ENCODE results near the gene MTHFSD.

Gene MTHFSD

GRCh38 chr16:86549076-86549892, 5.8 kb downstream of the MTHFSD start:
- no peak for DNase-seq

- DNase-seq = no peak
Observed at GRCh38 chr16:86547286-86547685, 7.7 kb downstream of the MTHFSD start.

- DNase-seq = no peak
Observed at GRCh38 chr16:86546638-86547013, 8.4 kb downstream of the MTHFSD start.

GRCh38 chr16:86545954-86546637, 8.9 kb downstream of the MTHFSD start:
- DNase-seq = no peak

GRCh38 chr16:86545481-86545880, 9.6 kb downstream of the MTHFSD start:
- no peak for DNase-seq

- DNase-seq = no peak
Observed at GRCh38 chr16:86542756-86543750, 12.0 kb downstream of the MTHFSD start.

GRCh38 chr16:86541560-86541959, 13.5 kb downstream of the MTHFSD start:
- no peak for DNase-seq

GRCh38 chr16:86540894-86541293, 14.1 kb downstream of the MTHFSD start:
- no peak for DNase-seq

- no peak for DNase-seq
Observed at GRCh38 chr16:86538196-86538780, 16.7 kb downstream of the MTHFSD start.

- DNase-seq = no peak
Observed at GRCh38 chr16:86537486-86537885, 17.5 kb downstream of the MTHFSD start.

GRCh38 chr16:86536621-86537020, 18.4 kb downstream of the MTHFSD start:
- DNase-seq = no peak

- no peak for DNase-seq
Observed at GRCh38 chr16:86534779-86535615, 20.0 kb downstream of the MTHFSD start.

GRCh38 chr16:86533767-86534351, 21.2 kb downstream of the MTHFSD start:
- no peak for DNase-seq

- no peak for DNase-seq
Observed at GRCh38 chr16:86533076-86533475, 22.0 kb downstream of the MTHFSD start.

GRCh38 chr16:86532526-86532815, 22.6 kb downstream of the MTHFSD start:
- no peak for DNase-seq

GRCh38 chr16:86531641-86532525, 23.2 kb downstream of the MTHFSD start:
- no peak for DNase-seq

GRCh38 chr16:86531191-86531545, 23.9 kb downstream of the MTHFSD start:
- DNase-seq = no peak

GRCh38 chr16:86530251-86531190, 24.5 kb downstream of the MTHFSD start:
- no peak for DNase-seq

- DNase-seq = no peak
Observed at GRCh38 chr16:86529160-86529559, 25.9 kb downstream of the MTHFSD start.

Data from fibroblast of skin of right biceps (primary cell).